ENCODE data around the gene TBC1D5.

DNA sequence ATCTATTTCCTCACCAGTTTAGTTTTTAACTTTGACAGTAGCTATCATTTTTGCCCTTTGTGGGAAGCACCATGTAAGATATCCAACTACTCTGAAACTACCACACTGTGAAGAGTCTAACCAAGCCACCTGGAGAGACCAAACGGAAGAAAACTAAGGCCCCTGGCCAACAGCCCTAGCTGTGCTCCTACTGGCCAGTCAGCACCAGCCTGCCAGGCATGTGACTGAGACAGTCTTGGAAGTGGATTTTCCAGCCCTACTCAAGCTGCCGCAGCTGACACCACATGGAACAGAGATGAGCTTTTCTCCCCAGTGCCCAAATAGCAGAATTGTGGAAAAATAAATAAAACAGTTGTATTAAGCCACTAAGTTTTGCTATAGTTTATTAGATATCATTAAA lies 2.9 kb upstream of the TBC1D5 start:
- TF ChIP-seq POLR2A (IDR thresholded peaks at IDR 0.05), result no peak
- TF ChIP-seq, protein P1, sequence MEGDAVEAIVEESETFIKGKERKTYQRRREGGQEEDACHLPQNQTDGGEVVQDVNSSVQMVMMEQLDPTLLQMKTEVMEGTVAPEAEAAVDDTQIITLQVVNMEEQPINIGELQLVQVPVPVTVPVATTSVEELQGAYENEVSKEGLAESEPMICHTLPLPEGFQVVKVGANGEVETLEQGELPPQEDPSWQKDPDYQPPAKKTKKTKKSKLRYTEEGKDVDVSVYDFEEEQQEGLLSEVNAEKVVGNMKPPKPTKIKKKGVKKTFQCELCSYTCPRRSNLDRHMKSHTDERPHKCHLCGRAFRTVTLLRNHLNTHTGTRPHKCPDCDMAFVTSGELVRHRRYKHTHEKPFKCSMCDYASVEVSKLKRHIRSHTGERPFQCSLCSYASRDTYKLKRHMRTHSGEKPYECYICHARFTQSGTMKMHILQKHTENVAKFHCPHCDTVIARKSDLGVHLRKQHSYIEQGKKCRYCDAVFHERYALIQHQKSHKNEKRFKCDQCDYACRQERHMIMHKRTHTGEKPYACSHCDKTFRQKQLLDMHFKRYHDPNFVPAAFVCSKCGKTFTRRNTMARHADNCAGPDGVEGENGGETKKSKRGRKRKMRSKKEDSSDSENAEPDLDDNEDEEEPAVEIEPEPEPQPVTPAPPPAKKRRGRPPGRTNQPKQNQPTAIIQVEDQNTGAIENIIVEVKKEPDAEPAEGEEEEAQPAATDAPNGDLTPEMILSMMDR (IDR thresholded peaks at IDR 0.05), result no peak
- no peak for TF ChIP-seq POLR2AphosphoS5 (IDR thresholded peaks at IDR 0.05; ENCODE audit: insufficient read depth in 1 of 2, low read depth in 1 of 2)

All from vagina (tissue), 2 donors.